ENCODE results near the gene ATP6V1B1.

DNA sequence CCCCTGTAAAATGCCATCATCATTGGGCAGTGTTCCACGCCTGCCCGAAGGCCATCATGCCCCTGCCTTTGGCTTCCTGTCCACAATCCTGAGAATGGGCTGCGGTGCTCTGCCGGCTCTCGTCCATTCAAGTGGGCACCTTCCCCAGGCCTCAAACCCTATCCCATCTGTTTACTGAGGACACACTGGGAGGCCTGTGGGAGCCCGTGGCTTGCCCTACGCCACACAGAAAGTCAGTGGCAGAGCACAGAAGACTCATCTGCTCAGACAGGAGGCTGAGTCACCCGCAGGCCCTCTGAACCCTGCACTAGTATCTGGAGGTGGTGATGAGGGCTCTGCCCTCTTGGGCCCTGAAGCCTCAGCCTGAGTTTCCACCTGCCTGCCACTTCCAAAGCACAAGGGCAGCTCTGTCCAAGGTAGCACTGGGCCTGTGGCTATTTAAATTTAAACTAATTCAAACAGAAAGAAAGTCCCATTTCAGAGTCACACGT lies 23.6 kb downstream of the ATP6V1B1 start:
- no peak for TF ChIP-seq POLR2A (IDR thresholded peaks at IDR 0.05)
- TF ChIP-seq, protein P1, sequence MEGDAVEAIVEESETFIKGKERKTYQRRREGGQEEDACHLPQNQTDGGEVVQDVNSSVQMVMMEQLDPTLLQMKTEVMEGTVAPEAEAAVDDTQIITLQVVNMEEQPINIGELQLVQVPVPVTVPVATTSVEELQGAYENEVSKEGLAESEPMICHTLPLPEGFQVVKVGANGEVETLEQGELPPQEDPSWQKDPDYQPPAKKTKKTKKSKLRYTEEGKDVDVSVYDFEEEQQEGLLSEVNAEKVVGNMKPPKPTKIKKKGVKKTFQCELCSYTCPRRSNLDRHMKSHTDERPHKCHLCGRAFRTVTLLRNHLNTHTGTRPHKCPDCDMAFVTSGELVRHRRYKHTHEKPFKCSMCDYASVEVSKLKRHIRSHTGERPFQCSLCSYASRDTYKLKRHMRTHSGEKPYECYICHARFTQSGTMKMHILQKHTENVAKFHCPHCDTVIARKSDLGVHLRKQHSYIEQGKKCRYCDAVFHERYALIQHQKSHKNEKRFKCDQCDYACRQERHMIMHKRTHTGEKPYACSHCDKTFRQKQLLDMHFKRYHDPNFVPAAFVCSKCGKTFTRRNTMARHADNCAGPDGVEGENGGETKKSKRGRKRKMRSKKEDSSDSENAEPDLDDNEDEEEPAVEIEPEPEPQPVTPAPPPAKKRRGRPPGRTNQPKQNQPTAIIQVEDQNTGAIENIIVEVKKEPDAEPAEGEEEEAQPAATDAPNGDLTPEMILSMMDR (IDR thresholded peaks at IDR 0.05): no peak
